Pancreas (tissue), 10 donors: ENCODE data around the gene GAS5. TPM values are rescaled to one million over a fixed set of nuclear protein-coding genes. Genes with fewer than 3 reads are reported as not detected.

Experiments
- ATAC-seq, 4 donors: fragments of 200-7000 bp; cut with Tn5 transposase; one replicate each; pipeline versions ENCODE4 v1.8.0 to v1.9.1; 2020; ENCODE audit warnings: mild to moderate bottlenecking in 4 of 4, moderate library complexity in 4 of 4
- DNase-seq, 6 donors: peaks; one replicate each; pipeline ENCODE4 v3.0.0-alpha.2; 2020
- FAIRE-seq: peaks from 2 replicates; lab custom pipeline; 2012; peaks lifted over from hg19 to GRCh38; lab: Jason Lieb, UNC
- H3K27ac ChIP-seq, 4 donors: fragments of 200-600 bp; sonication (generic); 1 replicate in 3 of 4; 2 replicates in 1 of 4; pipeline versions ENCODE4 v1.5.0 to v1.8.0; 2020
- H3K27me3 ChIP-seq, 4 donors: fragments of 200-600 bp; one replicate each; pipeline ENCODE4 v1.8.0; 2021
- H3K36me3 ChIP-seq, 3 donors: fragments of 200-600 bp; sonication (generic) in 1 of 3; one replicate each; pipeline versions ENCODE4 v1.5.0 to v1.8.0; 2020 to 2021
- H3K4me1 ChIP-seq, 3 donors: fragments of 200-600 bp; one replicate each; pipeline ENCODE4 v1.8.0; 2021
- H3K4me3 ChIP-seq, 4 donors: fragments of 200-600 bp; sonication (generic) in 2 of 4; one replicate each; pipeline versions ENCODE4 v1.5.0 to v1.8.0; 2020 to 2021
- H3K9me3 ChIP-seq, 4 donors: fragments of 200-600 bp; one replicate each; pipeline ENCODE4 v1.8.0; 2021
- WGBS, 2 donors: extraction: QIAGEN DNeasy Blood & Tissue Kit; methylation state at CpG; one replicate each; pipeline ENCODE4 v1.1.7; 2013; 5-methylcytosine and 5-hydroxymethylcytosine counted together
- intact Hi-C, 3 donors: fragments of 100-400 bp; cut with DNase I; formaldehyde crosslinking; loops; one replicate each; pipeline versions ENCODE4 v1.11.1 to v1.14.2; 2022
- polyA plus RNA-seq, 2 donors: library from polyadenylated mRNA; stranded (reverse); fragments of 200-250 nt; gene quantifications; one replicate each; pipeline ENCODE4 v1.2.3, GENCODE V29; 2013
- total RNA-seq, 6 donors: library from RNA; stranded (reverse); fragmentation: NEBNext Ultra II Directional in 4 of 6; extraction: Animal tissue kit (Norgen Biotek cat#: 25700) in 4 of 6; gene quantifications; one replicate each; pipeline versions ENCODE4 v1.2.1 to v1.2.4, GENCODE V29; 2021 to 2023
- TF ChIP-seq, protein P1 (sequence below), 4 donors: fragments of 200-600 bp; sonication (generic) in 3 of 4; IDR thresholded peaks; one replicate each; pipeline versions ENCODE4 v1.5.0 to v1.8.0; 2021; ENCODE audit warnings: antibody characterized with exemption in 4 of 4
- donor health status: healthy with polysubstance abuse.
- donor health status: DM: no; HTN: no; CAD: no; lungs with moderate emphysema.
- donor health status: DM: no; HTN: no; CAD: no.
- donor health status: control.
- donor health status: control.
- donor health status: Bipolar disorder and iron deficiency.
- donor health status: DM: yes; HTN: yes; CAD: no.
- donor health status: DM: no; HTN: no; CAD: no.
- donor health status: DM: no; HTN: no; CAD: no.
- donor health status: DM: yes; HTN: yes; CAD: no.

The GAS5 gene
- total and polyA plus RNA-seq, 8 donors = 214 to 1,057 (median 502) TPM

DNA sequence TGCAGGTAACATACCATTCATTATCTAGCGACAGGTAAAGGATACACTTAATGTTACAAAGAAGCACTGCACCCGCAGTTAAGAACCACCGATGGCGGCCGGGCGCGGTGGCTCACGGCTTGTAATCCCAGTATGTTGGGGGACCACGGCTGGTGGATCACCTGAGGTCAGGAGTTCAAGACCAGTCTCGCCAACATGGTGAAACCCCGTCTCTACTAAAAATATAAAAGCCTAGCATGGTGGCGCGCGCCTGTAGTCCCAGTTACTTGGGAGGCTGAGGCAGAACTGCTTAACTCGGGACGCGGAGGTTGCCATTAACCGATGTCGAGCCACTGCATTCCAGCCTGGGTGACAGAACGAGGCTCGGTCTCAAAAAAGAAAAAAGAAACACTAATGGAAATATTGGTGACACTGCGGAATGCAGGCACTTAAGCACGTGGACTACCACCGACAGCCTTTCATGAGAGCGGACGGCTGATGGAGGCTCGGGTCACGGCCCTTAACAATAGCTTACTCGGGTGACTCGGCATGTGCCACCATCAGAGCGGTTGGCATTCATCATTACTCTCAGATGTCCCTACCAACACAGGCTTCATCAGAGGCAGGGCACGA, 542 bp downstream of the GAS5 start:
- H3K27me3 ChIP-seq = no peaks in the 10 kb centered on the region
- no peaks in the 10 kb centered on the region for H3K9me3 ChIP-seq
- TF ChIP-seq, protein P1, sequence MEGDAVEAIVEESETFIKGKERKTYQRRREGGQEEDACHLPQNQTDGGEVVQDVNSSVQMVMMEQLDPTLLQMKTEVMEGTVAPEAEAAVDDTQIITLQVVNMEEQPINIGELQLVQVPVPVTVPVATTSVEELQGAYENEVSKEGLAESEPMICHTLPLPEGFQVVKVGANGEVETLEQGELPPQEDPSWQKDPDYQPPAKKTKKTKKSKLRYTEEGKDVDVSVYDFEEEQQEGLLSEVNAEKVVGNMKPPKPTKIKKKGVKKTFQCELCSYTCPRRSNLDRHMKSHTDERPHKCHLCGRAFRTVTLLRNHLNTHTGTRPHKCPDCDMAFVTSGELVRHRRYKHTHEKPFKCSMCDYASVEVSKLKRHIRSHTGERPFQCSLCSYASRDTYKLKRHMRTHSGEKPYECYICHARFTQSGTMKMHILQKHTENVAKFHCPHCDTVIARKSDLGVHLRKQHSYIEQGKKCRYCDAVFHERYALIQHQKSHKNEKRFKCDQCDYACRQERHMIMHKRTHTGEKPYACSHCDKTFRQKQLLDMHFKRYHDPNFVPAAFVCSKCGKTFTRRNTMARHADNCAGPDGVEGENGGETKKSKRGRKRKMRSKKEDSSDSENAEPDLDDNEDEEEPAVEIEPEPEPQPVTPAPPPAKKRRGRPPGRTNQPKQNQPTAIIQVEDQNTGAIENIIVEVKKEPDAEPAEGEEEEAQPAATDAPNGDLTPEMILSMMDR (IDR thresholded peaks at IDR 0.05) = no peak
- intact Hi-C loops = no loop called here
- FAIRE-seq = no peak
- DNase-seq = peak in 2 of 6 donors; percentile 48 to 57
- peak overlapping the region; percentile 58 to 99 (median 96) for H3K27ac ChIP-seq
- ATAC-seq = peak; percentile 2 to 5 (median 3)
- H3K4me3 ChIP-seq = peak overlapping the region; percentile 59 to 78 (median 65)
- H3K4me1 ChIP-seq = peaks cover 10 to 30% (median 27%) of the 10 kb centered on the region in 3 donors
- WGBS, 2 donors = 2 to 3% methylated on average over 32 of the region's 32 CpGs
- H3K36me3 ChIP-seq = peaks cover 0 to 38% (median 29%) of the 10 kb centered on the region in 3 donors

DNA sequence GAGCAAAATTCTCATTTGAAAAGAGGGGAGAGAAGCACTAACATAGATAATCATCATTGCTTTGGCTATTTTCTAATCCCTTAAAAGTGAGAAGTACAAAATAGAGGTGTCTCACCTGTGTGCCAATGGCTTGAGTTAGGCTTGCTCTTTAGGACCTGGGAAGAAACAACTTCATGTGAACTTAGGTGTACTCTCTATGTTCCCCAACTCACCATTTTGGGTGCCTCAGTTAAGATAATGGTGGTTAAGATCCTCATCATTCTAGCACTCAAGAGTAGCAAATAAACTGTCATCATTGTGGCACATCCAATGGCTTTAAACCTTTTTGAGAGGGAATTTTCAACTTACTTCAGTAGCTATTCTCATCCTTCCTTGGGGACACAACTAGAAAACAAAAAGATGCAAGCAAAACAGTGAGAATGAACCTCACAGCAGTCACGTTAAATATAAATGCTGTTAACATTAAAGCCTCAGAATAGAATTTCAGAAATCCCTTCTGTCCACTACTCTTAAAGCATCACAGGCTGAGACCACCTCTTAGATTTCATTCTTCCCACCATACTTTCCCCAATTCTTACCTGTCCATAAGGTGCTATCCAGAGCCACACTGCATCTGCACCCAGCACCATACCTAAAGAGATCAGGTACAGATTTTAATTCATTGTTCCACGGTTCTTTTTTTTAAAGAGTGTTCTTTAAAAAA, 1.2 kb downstream of the GAS5 start:
- H3K4me1 ChIP-seq = peaks cover 10 to 30% (median 27%) of the 10 kb centered on the region in 3 donors
- DNase-seq (no peak), ATAC-seq (no peak), FAIRE-seq (no peak)
- peak overlapping the region in 3 of 4 donors; percentile 96 to 99 (median 97) for H3K27ac ChIP-seq
- intact Hi-C loops = no loop called here
- WGBS, 2 donors = 11 to 12% methylated on average over 2 of the region's 2 CpGs
- peak overlapping the region; percentile 59 to 78 (median 65) for H3K4me3 ChIP-seq
- peaks cover 0 to 38% (median 29%) of the 10 kb centered on the region in 3 donors for H3K36me3 ChIP-seq
- H3K9me3 ChIP-seq = no peaks in the 10 kb centered on the region
- H3K27me3 ChIP-seq = no peaks in the 10 kb centered on the region
- TF ChIP-seq, protein P1 (IDR thresholded peaks at IDR 0.05) = no peak

DNA sequence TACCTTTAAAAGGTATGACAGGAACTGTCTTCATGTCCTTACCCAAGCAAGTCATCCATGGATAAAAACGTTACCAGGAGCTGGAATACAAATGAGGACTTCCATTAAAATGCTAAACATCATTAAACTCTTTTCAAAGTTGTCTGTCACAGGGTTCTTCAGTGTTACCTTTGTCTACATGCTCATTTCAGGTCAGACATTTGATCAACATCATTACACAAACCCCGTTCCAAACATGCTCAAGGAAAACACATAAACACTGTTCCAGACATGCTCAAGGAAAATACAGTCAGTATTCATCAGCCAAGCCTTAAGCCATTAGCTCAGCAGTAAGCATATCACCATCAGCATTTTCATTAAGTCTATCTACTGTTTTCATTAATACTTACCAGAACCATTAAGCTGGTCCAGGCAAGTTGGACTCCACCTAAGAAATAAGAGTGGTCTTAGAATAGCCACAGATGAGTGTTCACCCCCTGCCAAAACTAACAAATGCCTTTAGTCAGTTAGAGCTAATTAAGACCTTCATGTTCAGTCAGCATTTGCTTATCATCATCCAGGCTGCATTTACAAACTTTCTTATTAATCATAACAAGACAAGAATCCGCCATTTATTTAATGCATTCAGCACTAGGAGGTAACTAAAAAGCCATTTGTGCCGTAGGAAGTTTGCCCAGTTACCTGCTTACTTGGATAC, 2.2 kb downstream of the GAS5 start:
- no peak for ATAC-seq
- no peak for FAIRE-seq
- H3K9me3 ChIP-seq = no peaks in the 10 kb centered on the region
- H3K36me3 ChIP-seq = peaks cover 0 to 40% (median 29%) of the 10 kb centered on the region in 3 donors
- no peak overlapping the region for H3K27ac ChIP-seq
- TF ChIP-seq, protein P1 (IDR thresholded peaks at IDR 0.05) = no peak
- H3K27me3 ChIP-seq = no peaks in the 10 kb centered on the region
- H3K4me3 ChIP-seq = peak overlapping the region in 3 of 4 donors; percentile 59 to 78 (median 70)
- intact Hi-C loops = no loop called here
- peaks cover 10 to 29% (median 26%) of the 10 kb centered on the region in 3 donors for H3K4me1 ChIP-seq
- 14 to 16% methylated on average over 4 of the region's 4 CpGs for WGBS, 2 donors
- DNase-seq = no peak

DNA sequence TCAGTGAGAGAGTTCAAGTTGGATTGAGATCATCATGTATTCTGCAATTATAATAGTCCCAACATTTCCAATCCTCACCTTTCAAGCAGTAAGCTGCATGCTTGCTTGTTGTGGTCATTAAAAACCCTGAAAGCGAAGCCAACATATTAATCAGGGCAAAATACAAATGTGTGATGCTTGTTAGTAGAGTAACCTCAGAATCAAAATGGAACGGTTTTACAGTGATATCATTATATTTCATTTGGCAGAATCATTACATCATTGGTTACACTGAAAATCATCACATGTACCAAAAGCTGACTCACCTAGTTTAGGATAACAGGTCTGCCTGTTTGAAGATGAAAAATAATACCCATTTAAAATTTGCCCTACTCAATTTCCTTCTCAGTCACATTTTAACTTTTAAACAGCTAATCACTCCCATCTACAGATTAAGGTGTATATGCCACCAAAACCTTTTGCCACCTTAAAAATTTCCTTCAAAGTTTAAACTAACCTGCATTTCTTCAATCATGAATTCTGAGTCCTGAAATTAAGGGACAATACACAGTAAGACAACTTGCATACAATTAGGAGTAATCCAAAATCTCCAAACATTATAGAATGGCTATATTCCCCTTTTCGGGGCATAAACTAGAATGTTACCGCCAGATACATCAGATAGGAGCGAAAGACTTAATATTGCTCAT, 3.5 kb downstream of the GAS5 start:
- DNase-seq = no peak
- peak overlapping the region in 2 of 4 donors; percentile 59 to 70 for H3K4me3 ChIP-seq
- H3K27ac ChIP-seq = no peak overlapping the region
- no peaks in the 10 kb centered on the region for H3K27me3 ChIP-seq
- FAIRE-seq = no peak
- H3K36me3 ChIP-seq = peaks cover 0 to 43% (median 29%) of the 10 kb centered on the region in 3 donors
- H3K4me1 ChIP-seq = peaks cover 10 to 16% (median 14%) of the 10 kb centered on the region in 3 donors
- H3K9me3 ChIP-seq = no peaks in the 10 kb centered on the region
- TF ChIP-seq, protein P1 (IDR thresholded peaks at IDR 0.05) = no peak
- no peak for ATAC-seq
- 79 to 81% methylated on average over 5 of the region's 5 CpGs for WGBS, 2 donors
- intact Hi-C loops = no loop called here
